ENCODE results near the gene XKR7.

- TF ChIP-seq, protein P1, sequence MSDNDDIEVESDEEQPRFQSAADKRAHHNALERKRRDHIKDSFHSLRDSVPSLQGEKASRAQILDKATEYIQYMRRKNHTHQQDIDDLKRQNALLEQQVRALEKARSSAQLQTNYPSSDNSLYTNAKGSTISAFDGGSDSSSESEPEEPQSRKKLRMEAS (IDR thresholded peaks at IDR 0.05), result no peak
- TF ChIP-seq, protein P2, sequence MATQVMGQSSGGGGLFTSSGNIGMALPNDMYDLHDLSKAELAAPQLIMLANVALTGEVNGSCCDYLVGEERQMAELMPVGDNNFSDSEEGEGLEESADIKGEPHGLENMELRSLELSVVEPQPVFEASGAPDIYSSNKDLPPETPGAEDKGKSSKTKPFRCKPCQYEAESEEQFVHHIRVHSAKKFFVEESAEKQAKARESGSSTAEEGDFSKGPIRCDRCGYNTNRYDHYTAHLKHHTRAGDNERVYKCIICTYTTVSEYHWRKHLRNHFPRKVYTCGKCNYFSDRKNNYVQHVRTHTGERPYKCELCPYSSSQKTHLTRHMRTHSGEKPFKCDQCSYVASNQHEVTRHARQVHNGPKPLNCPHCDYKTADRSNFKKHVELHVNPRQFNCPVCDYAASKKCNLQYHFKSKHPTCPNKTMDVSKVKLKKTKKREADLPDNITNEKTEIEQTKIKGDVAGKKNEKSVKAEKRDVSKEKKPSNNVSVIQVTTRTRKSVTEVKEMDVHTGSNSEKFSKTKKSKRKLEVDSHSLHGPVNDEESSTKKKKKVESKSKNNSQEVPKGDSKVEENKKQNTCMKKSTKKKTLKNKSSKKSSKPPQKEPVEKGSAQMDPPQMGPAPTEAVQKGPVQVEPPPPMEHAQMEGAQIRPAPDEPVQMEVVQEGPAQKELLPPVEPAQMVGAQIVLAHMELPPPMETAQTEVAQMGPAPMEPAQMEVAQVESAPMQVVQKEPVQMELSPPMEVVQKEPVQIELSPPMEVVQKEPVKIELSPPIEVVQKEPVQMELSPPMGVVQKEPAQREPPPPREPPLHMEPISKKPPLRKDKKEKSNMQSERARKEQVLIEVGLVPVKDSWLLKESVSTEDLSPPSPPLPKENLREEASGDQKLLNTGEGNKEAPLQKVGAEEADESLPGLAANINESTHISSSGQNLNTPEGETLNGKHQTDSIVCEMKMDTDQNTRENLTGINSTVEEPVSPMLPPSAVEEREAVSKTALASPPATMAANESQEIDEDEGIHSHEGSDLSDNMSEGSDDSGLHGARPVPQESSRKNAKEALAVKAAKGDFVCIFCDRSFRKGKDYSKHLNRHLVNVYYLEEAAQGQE (IDR thresholded peaks at IDR 0.05; ENCODE audit: low read depth), result no peak
- no peak for TF ChIP-seq TAF1 (IDR thresholded peaks at IDR 0.05; ENCODE audit: low read depth)
- TF ChIP-seq EP300 (IDR thresholded peaks at IDR 0.05; ENCODE audit: borderline replicate concordance), result no peak
- TF ChIP-seq, protein P3, sequence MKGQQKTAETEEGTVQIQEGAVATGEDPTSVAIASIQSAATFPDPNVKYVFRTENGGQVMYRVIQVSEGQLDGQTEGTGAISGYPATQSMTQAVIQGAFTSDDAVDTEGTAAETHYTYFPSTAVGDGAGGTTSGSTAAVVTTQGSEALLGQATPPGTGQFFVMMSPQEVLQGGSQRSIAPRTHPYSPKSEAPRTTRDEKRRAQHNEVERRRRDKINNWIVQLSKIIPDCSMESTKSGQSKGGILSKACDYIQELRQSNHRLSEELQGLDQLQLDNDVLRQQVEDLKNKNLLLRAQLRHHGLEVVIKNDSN (IDR thresholded peaks at IDR 0.05), result no peak
- TF ChIP-seq EGR1 (IDR thresholded peaks at IDR 0.05), result no peak
- TF ChIP-seq NFIC (IDR thresholded peaks at IDR 0.05), result no peak
- no peak for TF ChIP-seq RAD21 (IDR thresholded peaks at IDR 0.05; ENCODE audit: low read depth)
- no peak for TF ChIP-seq YY1 (IDR thresholded peaks at IDR 0.05; ENCODE audit: low read depth)
- TF ChIP-seq TEAD4 (IDR thresholded peaks at IDR 0.05), result no peak
Observed at GRCh38 chr20:31996996-31997395, 29.0 kb downstream of the XKR7 start.
